HCT116 (cell line): Measurements from ENCODE around the gene CLCN4. TPM values are rescaled to one million over a fixed set of nuclear protein-coding genes. Genes with fewer than 3 reads are reported as not detected.

Source experiments
- ATAC-seq: fragments of 200-7000 bp; cut with Tn5 transposase; 2 replicates; pipeline ENCODE4 v1.9.1; 2020; ENCODE audit warnings: mild to moderate bottlenecking, moderate library complexity
- BruUV-seq: library from RNA; stranded (reverse); fragments of 400-500 nt; replicated peaks from 2 replicates; lab custom pipeline; 2021; lab: Mats Ljungman, UMichigan
- CTCF ChIA-PET: fragments of 300-600 bp; sonication (Branson Sonifier 250); formaldehyde crosslinking; loops from one replicate; lab custom pipeline; 2021; ENCODE audit warnings: antibody characterized with exemption; lab: Charles Lee
- POLR2A ChIA-PET: fragments of 300-600, 350-600 bp; sonication (Branson Sonifier 250); formaldehyde crosslinking; loops from one replicate; lab custom pipeline; 2021; ENCODE audit warnings: antibody characterized with exemption; lab: Charles Lee
- RAD21 ChIA-PET, 2 experiments: fragments of 300-600 bp; sonication (Branson Sonifier 250); formaldehyde crosslinking; loops; one replicate each; lab custom pipeline; 2023; ENCODE audit warnings: low total read pairs in 2 of 2; ENCODE audit not compliant: uncharacterized antibody in 2 of 2, unreplicated experiment in 2 of 2, low non-redundant PET in 1 of 2; lab: Charles Lee
- DNase-seq: peaks from one replicate; pipeline ENCODE4 v3.0.0-alpha.2; 2010; ENCODE audit warnings: low read depth, low spot score
- H2AFZ ChIP-seq: fragments of 200-600 bp; shearing (Covaris generic), sonication (generic); 2 replicates; pipeline ENCODE4 v1.6.1; 2017; ENCODE audit warnings: low read depth, mixed run types, mixed read lengths, antibody characterized with exemption, low read length; ENCODE audit not compliant: poor library complexity, severe bottlenecking
- H3K27ac ChIP-seq: 2 replicates; pipeline ENCODE4 v1.5.1; 2012; ENCODE audit warnings: low read depth, low read length
- H3K27me3 ChIP-seq: fragments of 200-600 bp; sonication (generic); 2 replicates; pipeline ENCODE4 v1.6.1; 2016; ENCODE audit warnings: mixed run types, low read length, mixed read lengths; ENCODE audit not compliant: insufficient read depth
- H3K36me3 ChIP-seq, 2 experiments: fragments of 200-500 bp in 1 of 2; fragments of 200-600 bp in 1 of 2; sonication (Bioruptor generic) in 1 of 2; sonication (generic) in 1 of 2; 2 replicates each; pipeline versions ENCODE4 v1.5.1 to v1.6.1; 2014 to 2016; ENCODE audit warnings: low read length in 2 of 2, inconsistent platforms in 1 of 2, mixed read lengths in 1 of 2, mixed run types in 1 of 2; ENCODE audit not compliant: insufficient read depth in 2 of 2, control insufficient read depth in 1 of 2
- H3K4me1 ChIP-seq, 2 experiments: fragments of 200-600 bp in 1 of 2; sonication (generic) in 1 of 2; 2 replicates each; pipeline versions ENCODE4 v1.5.1 to v1.6.1; 2012 to 2017; ENCODE audit warnings: low read length in 2 of 2, inconsistent platforms in 1 of 2, mild to moderate bottlenecking in 1 of 2, mixed read lengths in 1 of 2, mixed run types in 1 of 2, moderate library complexity in 1 of 2; ENCODE audit not compliant: insufficient read depth in 2 of 2, control insufficient read depth in 1 of 2
- H3K4me2 ChIP-seq: fragments of 200-600 bp; sonication (generic); 2 replicates; pipeline ENCODE4 v1.6.1; 2017; ENCODE audit warnings: mixed run types, low read length, mixed read lengths
- H3K4me3 ChIP-seq, 2 experiments: fragments of 200-600 bp in 1 of 2; sonication (generic) in 1 of 2; replicated peaks in 1 of 2; 2 replicates each; pipeline ENCODE4 v1.5.1; 2011 to 2016; ENCODE audit warnings: low read length in 2 of 2, control low read depth in 1 of 2, low read depth in 1 of 2, mild to moderate bottlenecking in 1 of 2, mixed read lengths in 1 of 2, mixed run types in 1 of 2
- H3K79me2 ChIP-seq: fragments of 200-600 bp; sonication (generic); 2 replicates; pipeline ENCODE4 v1.6.1; 2017; ENCODE audit warnings: mild to moderate bottlenecking, mixed run types, low read length, moderate library complexity, mixed read lengths; ENCODE audit not compliant: insufficient read depth
- H3K9ac ChIP-seq: fragments of 200-600 bp; sonication (generic); 2 replicates; pipeline ENCODE4 v1.6.1; 2016; ENCODE audit warnings: low read length, mixed read lengths
- H3K9me2 ChIP-seq: fragments of 200-600 bp; sonication (generic), shearing (Covaris generic); 2 replicates; pipeline ENCODE4 v1.6.1; 2017; ENCODE audit warnings: mixed run types, mild to moderate bottlenecking, moderate library complexity; ENCODE audit not compliant: insufficient read depth
- H3K9me3 ChIP-seq, 2 experiments: fragments of 200-500 bp in 1 of 2; fragments of 200-600 bp in 1 of 2; sonication (Bioruptor generic) in 1 of 2; sonication (generic) in 1 of 2; 2 replicates each; pipeline ENCODE4 v1.6.1; 2014 to 2017; ENCODE audit warnings: low read length in 2 of 2, mixed read lengths in 2 of 2, inconsistent platforms in 1 of 2, low read depth in 1 of 2, mild to moderate bottlenecking in 1 of 2, mixed run types in 1 of 2, moderate library complexity in 1 of 2; ENCODE audit not compliant: control insufficient read depth in 1 of 2, insufficient read depth in 1 of 2
- H4K20me1 ChIP-seq: fragments of 200-600 bp; sonication (generic), shearing (Covaris generic); 2 replicates; pipeline ENCODE4 v1.6.1; 2017; ENCODE audit warnings: mixed run types, mild to moderate bottlenecking, moderate library complexity; ENCODE audit not compliant: insufficient read depth
- CBX3 ChIP-seq: IDR thresholded peaks from 2 replicates; pipeline ENCODE4 v1.6.1; 2012; ENCODE audit warnings: low read depth
- CEBPB ChIP-seq: IDR thresholded peaks from 2 replicates; pipeline ENCODE4 v1.6.1; 2012; ENCODE audit warnings: low read depth
- EGR1 ChIP-seq: IDR thresholded peaks from 2 replicates; pipeline ENCODE4 v1.6.1; 2012; ENCODE audit warnings: low read depth
- ELF1 ChIP-seq: IDR thresholded peaks from 2 replicates; pipeline ENCODE4 v1.6.1; 2012; ENCODE audit warnings: low read depth, borderline replicate concordance
- EZH2 ChIP-seq: fragments of 200-600 bp; sonication (generic); IDR thresholded peaks from 2 replicates; pipeline ENCODE4 v1.6.1; 2017; ENCODE audit warnings: antibody characterized with exemption, mixed run types
- FOSL1 ChIP-seq: IDR thresholded peaks from 2 replicates; pipeline ENCODE4 v1.6.1; 2012; ENCODE audit warnings: low read depth
- JUND ChIP-seq: IDR thresholded peaks from 2 replicates; pipeline ENCODE4 v1.6.1; 2012
- POLR2A ChIP-seq: IDR thresholded peaks from 2 replicates; pipeline ENCODE4 v1.7.0; 2011; ENCODE audit warnings: borderline replicate concordance; ENCODE audit not compliant: insufficient read depth, insufficient read length; ENCODE audit errors: extremely low read depth
- RAD21 ChIP-seq: IDR thresholded peaks from 2 replicates; pipeline ENCODE4 v1.6.1; 2012; ENCODE audit warnings: low read depth, mild to moderate bottlenecking
- REST ChIP-seq: IDR thresholded peaks from 2 replicates; pipeline ENCODE4 v1.6.1; 2012; ENCODE audit warnings: low read depth
- SRF ChIP-seq: IDR thresholded peaks from 2 replicates; pipeline ENCODE4 v1.6.1; 2012; ENCODE audit warnings: low read depth
- TCF7L2 ChIP-seq: IDR thresholded peaks from 2 replicates; pipeline ENCODE4 v1.7.0; 2011; ENCODE audit warnings: borderline replicate concordance, inconsistent platforms; ENCODE audit not compliant: insufficient read depth, insufficient read length; ENCODE audit errors: extremely low read depth
- intact Hi-C: fragments of 100-400 bp; cut with micrococcal nuclease; formaldehyde crosslinking; loops from 2 replicates; pipeline ENCODE4 v1.10.0; 2022
- total RNA-seq: library from RNA; stranded (reverse); gene quantifications from one replicate; pipeline ENCODE4 v1.2.1, GENCODE V29; 2021; ENCODE audit not compliant: unreplicated experiment

The CLCN4 gene
- total RNA-seq, 1 experiment from 2014 or later, result 3.1 TPM

DNA sequence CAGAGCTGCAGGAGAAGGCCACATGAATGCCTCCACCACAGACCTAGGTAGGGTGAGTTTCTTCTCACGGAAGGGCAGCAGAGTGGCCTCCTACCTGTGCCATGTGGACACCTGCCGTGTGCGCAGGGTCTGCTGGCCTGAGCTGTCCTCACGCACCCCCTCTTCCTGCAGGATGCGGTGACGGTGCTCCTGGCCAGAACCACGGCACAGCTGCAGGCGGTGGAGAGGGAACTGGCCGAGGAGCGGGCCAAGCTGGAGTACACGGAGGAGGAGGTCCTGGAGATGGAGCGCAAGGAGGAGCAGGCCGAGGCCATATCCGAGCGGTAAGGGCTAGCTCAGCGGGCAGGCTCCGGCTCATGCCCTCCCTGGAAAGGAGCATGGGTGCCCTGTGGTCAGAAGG is 28.4 kb upstream of the CLCN4 start:
- Histone ChIP-seq H3K4me3 (no peak overlapping the region), H3K36me3 (no peaks in the 10 kb centered on the region), H3K9me3 (no peaks in the 10 kb centered on the region), H3K79me2 (no peaks in the 10 kb centered on the region), H3K27ac (no peak overlapping the region), H3K27me3 (no peaks in the 10 kb centered on the region), H3K9ac (no peak overlapping the region), H2AFZ (no peak overlapping the region), H3K9me2 (no peaks in the 10 kb centered on the region), H3K4me1 (no peaks in the 10 kb centered on the region), H4K20me1 (no peaks in the 10 kb centered on the region), H3K4me2 (no peak overlapping the region)
- ChIA-PET CTCF (no interaction called here), RAD21 (no interaction called here), POLR2A (no interaction called here)
- intact Hi-C loops, result no loop called here
- ATAC-seq (no peak), DNase-seq (no peak)
- TF ChIP-seq SRF (no peak), TCF7L2 (no peak), CBX3 (no peak), EZH2 (no peak), POLR2A (no peak)
- no TSS peak for BruUV-seq

DNA sequence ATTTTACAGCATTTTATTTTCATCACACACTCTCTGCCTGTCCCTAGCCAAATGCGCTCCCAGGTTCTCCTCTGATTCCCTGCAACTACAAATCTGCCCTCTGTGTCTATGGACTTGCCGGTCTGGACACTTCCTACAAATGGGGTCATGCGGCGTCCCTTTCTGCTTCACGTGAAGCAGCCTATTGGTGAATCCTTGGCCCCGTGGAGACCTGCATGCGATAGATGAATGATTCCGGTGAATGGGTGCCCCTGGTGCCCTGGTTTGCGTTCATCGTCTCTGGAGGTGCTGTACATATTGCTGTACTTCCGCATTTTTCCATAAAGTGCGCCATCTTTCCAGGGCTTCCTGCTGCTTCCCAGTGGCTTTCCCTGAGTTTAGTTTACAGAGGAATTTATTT is 27.5 kb upstream of the CLCN4 start:
- Histone ChIP-seq H3K4me1 (no peaks in the 10 kb centered on the region), H3K9me3 (no peaks in the 10 kb centered on the region), H4K20me1 (no peaks in the 10 kb centered on the region), H3K27ac (no peak overlapping the region), H3K4me3 (no peak overlapping the region), H3K4me2 (no peak overlapping the region), H2AFZ (no peak overlapping the region), H3K79me2 (no peaks in the 10 kb centered on the region), H3K36me3 (no peaks in the 10 kb centered on the region), H3K9me2 (no peaks in the 10 kb centered on the region), H3K9ac (no peak overlapping the region), H3K27me3 (no peaks in the 10 kb centered on the region)
- no TSS peak for BruUV-seq
- intact Hi-C loops, result no loop called here
- ChIA-PET RAD21 (no interaction called here), POLR2A (no interaction called here), CTCF (no interaction called here)
- no peak for DNase-seq
- TF ChIP-seq EZH2 (no peak), JUND (no peak), EGR1 (no peak), CEBPB (no peak), REST (no peak), FOSL1 (no peak), ELF1 (no peak), TCF7L2 (no peak), RAD21 (no peak)
- ATAC-seq, result no peak
